H1 (cell line): Measurements from ENCODE around the gene SLC16A8. TPM values are rescaled to one million over a fixed set of nuclear protein-coding genes. Genes with fewer than 3 reads are reported as not detected.

ENCODE experiments used
- CTCF ChIA-PET: fragments of 300-600 bp; sonication (Branson Sonifier 250); formaldehyde crosslinking; loops from one replicate; lab custom pipeline; 2021; ENCODE audit not compliant: partially characterized antibody; lab: Charles Lee
- POLR2A ChIA-PET: fragments of 300-600 bp; sonication (Branson Sonifier 250); formaldehyde crosslinking; loops from one replicate; lab custom pipeline; 2021; ENCODE audit warnings: inconsistent platforms; ENCODE audit not compliant: partially characterized antibody; lab: Charles Lee
- DNase-seq, 2 experiments: peaks; one replicate each; pipeline versions ENCODE4 v3.0.0 to v3.0.0-alpha.2; 2010 to 2022; ENCODE audit warnings: low spot score in 2 of 2, low read depth in 1 of 2, mixed read lengths in 1 of 2
- FAIRE-seq: peaks from 2 replicates; lab custom pipeline; 2011; peaks lifted over from hg19 to GRCh38; lab: Jason Lieb, UNC
- H2AFZ ChIP-seq: 2 replicates; pipeline ENCODE4 v1.8.1; 2012; ENCODE audit warnings: low read length, inconsistent platforms
- H2AK5ac ChIP-seq: 2 replicates; pipeline ENCODE4 v1.6.1; 2013; ENCODE audit warnings: low read depth, low read length
- H2BK120ac ChIP-seq: replicated peaks from 2 replicates; pipeline ENCODE3; 2013; ENCODE audit warnings: low read depth, low read length, inconsistent platforms
- H2BK12ac ChIP-seq: 2 replicates; pipeline ENCODE4 v1.6.1; 2013; ENCODE audit warnings: low read depth, low read length
- H2BK15ac ChIP-seq: 2 replicates; pipeline ENCODE4 v1.6.1; 2013; ENCODE audit warnings: low read length
- H2BK20ac ChIP-seq: 2 replicates; pipeline ENCODE4 v1.6.1; 2013; ENCODE audit warnings: low read length
- H2BK5ac ChIP-seq: 2 replicates; pipeline ENCODE4 v1.6.1; 2013; ENCODE audit warnings: low read depth, low read length
- H3K14ac ChIP-seq: 2 replicates; pipeline ENCODE4 v1.6.1; 2013; ENCODE audit warnings: inconsistent platforms; ENCODE audit not compliant: insufficient read length
- H3K18ac ChIP-seq: 2 replicates; pipeline ENCODE4 v1.6.1; 2013; ENCODE audit warnings: low read length; ENCODE audit errors: extremely low read depth
- H3K23ac ChIP-seq: 2 replicates; pipeline ENCODE4 v1.6.1; 2013; ENCODE audit warnings: inconsistent platforms; ENCODE audit not compliant: insufficient read length
- H3K23me2 ChIP-seq: 2 replicates; pipeline ENCODE4 v1.6.1; 2013; ENCODE audit warnings: low read depth, low read length
- H3K27ac ChIP-seq: 2 replicates; pipeline ENCODE4 v1.6.1; 2011; ENCODE audit warnings: low read depth, low read length, inconsistent platforms
- H3K27me3 ChIP-seq, 4 experiments: replicated peaks in 1 of 4; 1 replicate in 1 of 4; 2 replicates in 3 of 4; pipeline versions ENCODE4 v1.6.1 to v1.8.1; 2011 to 2013; ENCODE audit warnings: low read length in 3 of 4, mild to moderate bottlenecking in 3 of 4, inconsistent platforms in 2 of 4, mixed read lengths in 2 of 4, moderate library complexity in 1 of 4; ENCODE audit not compliant: control insufficient read depth in 3 of 4, insufficient read depth in 3 of 4; ENCODE audit errors: extremely low read depth in 1 of 4
- H3K36me3 ChIP-seq, 4 experiments: 2 replicates each; pipeline versions ENCODE4 v1.6.1 to v1.8.1; 2011 to 2013; ENCODE audit warnings: mild to moderate bottlenecking in 4 of 4, low read length in 3 of 4, moderate library complexity in 2 of 4, control low read depth in 1 of 4, inconsistent platforms in 1 of 4; ENCODE audit not compliant: insufficient read depth in 4 of 4, control insufficient read depth in 2 of 4
- H3K4ac ChIP-seq: replicated peaks from 2 replicates; pipeline ENCODE3; 2013; ENCODE audit warnings: low read length, low read depth, mixed read lengths, inconsistent platforms; ENCODE audit not compliant: insufficient read length
- H3K4me1 ChIP-seq, 4 experiments: replicated peaks in 1 of 4; 1 replicate in 1 of 4; 2 replicates in 3 of 4; pipeline versions ENCODE4 v1.6.1 to v1.8.1; 2011 to 2013; ENCODE audit warnings: low read length in 3 of 4, inconsistent platforms in 2 of 4, mixed read lengths in 1 of 4; ENCODE audit not compliant: insufficient read depth in 4 of 4, control insufficient read depth in 3 of 4
- H3K4me2 ChIP-seq, 2 experiments: 2 replicates each; pipeline versions ENCODE4 v1.6.1 to v1.8.1; 2011 to 2013; ENCODE audit warnings: low read depth in 2 of 2, low read length in 2 of 2, control low read depth in 1 of 2, inconsistent platforms in 1 of 2, mild to moderate bottlenecking in 1 of 2; ENCODE audit not compliant: insufficient read depth in 1 of 2
- H3K4me3 ChIP-seq, 4 experiments: fragments of 200-600, 300-600 bp in 1 of 4; sonication (generic), shearing (Covaris generic), sonication (Bioruptor Twin) in 1 of 4; 2 replicates each; pipeline versions ENCODE4 v1.5.1 to v1.8.1; 2011 to 2016; ENCODE audit warnings: low read length in 4 of 4, low read depth in 3 of 4, control low read depth in 2 of 4, inconsistent platforms in 2 of 4, mild to moderate bottlenecking in 2 of 4, mixed read lengths in 1 of 4, moderate library complexity in 1 of 4; ENCODE audit not compliant: insufficient read depth in 2 of 4; ENCODE audit errors: extremely low read depth in 1 of 4
- H3K56ac ChIP-seq: replicated peaks from 2 replicates; pipeline ENCODE3; 2013; ENCODE audit warnings: low read depth, mild to moderate bottlenecking, mixed read lengths, low read length, inconsistent platforms; ENCODE audit not compliant: insufficient read length
- H3K79me1 ChIP-seq: 2 replicates; pipeline ENCODE4 v1.6.1; 2013; ENCODE audit warnings: low read depth, low read length, control low read depth
- H3K79me2 ChIP-seq, 2 experiments: 2 replicates each; pipeline versions ENCODE4 v1.6.1 to v1.8.1; 2012 to 2013; ENCODE audit warnings: low read length in 2 of 2, mild to moderate bottlenecking in 2 of 2, inconsistent platforms in 1 of 2; ENCODE audit not compliant: insufficient read depth in 2 of 2, control insufficient read depth in 1 of 2
- H3K9ac ChIP-seq, 4 experiments: replicated peaks in 1 of 4; 1 replicate in 1 of 4; 2 replicates in 3 of 4; pipeline versions ENCODE4 v1.6.1 to v1.8.1; 2011 to 2013; ENCODE audit warnings: low read depth in 3 of 4, low read length in 3 of 4, control low read depth in 2 of 4, mild to moderate bottlenecking in 2 of 4, moderate library complexity in 2 of 4, inconsistent platforms in 1 of 4; ENCODE audit errors: extremely low read depth in 1 of 4
- H3K9me3 ChIP-seq, 2 experiments: 2 replicates each; pipeline versions ENCODE4 v1.6.1 to v1.8.1; 2012 to 2013; ENCODE audit warnings: mild to moderate bottlenecking in 2 of 2, moderate library complexity in 2 of 2, control low read depth in 1 of 2, inconsistent platforms in 1 of 2, low read depth in 1 of 2, low read length in 1 of 2, mixed read lengths in 1 of 2; ENCODE audit not compliant: insufficient read depth in 2 of 2
- H4K20me1 ChIP-seq, 2 experiments: replicated peaks in 1 of 2; 2 replicates each; pipeline versions ENCODE3 to v1.8.1; 2011 to 2013; ENCODE audit warnings: inconsistent platforms in 2 of 2, low read length in 2 of 2, mild to moderate bottlenecking in 1 of 2; ENCODE audit not compliant: insufficient read depth in 2 of 2, control insufficient read depth in 1 of 2
- H4K5ac ChIP-seq: 2 replicates; pipeline ENCODE4 v1.6.1; 2013; ENCODE audit warnings: low read length, low read depth, mixed read lengths, inconsistent platforms; ENCODE audit not compliant: insufficient read length
- H4K8ac ChIP-seq: 2 replicates; pipeline ENCODE4 v1.8.0; 2013; ENCODE audit warnings: mild to moderate bottlenecking, moderate library complexity, low read length, inconsistent platforms; ENCODE audit not compliant: insufficient read depth; ENCODE audit errors: extremely low read depth
- H4K91ac ChIP-seq: replicated peaks from 2 replicates; pipeline ENCODE3; 2013; ENCODE audit warnings: low read length, mixed read lengths, inconsistent platforms; ENCODE audit not compliant: insufficient read length
- EGR1 ChIP-seq: IDR thresholded peaks from 2 replicates; pipeline ENCODE4 v1.6.1; 2011; ENCODE audit warnings: low read depth, low read length, borderline replicate concordance
- EZH2 ChIP-seq: fragments of 200-600 bp; sonication (generic); IDR thresholded peaks from 2 replicates; pipeline ENCODE4 v1.7.1; 2012; ENCODE audit warnings: low read depth, mild to moderate bottlenecking, moderate library complexity, low read length, inconsistent platforms; ENCODE audit not compliant: severe bottlenecking
- WGBS, 2 experiments: shearing (Covaris generic) in 1 of 2; methylation state at CpG; one replicate each; pipeline versions ENCODE4 v1.1.6 to v1.1.7; 2013 to 2015; ENCODE audit warnings: low lambda C conversion rate in 2 of 2, mixed read lengths in 2 of 2, inconsistent platforms in 1 of 2, low coverage in 1 of 2, missing lambda C conversion rate in 1 of 2; ENCODE audit not compliant: insufficient replicate concordance in 2 of 2, insufficient coverage in 1 of 2, insufficient read length in 1 of 2; ENCODE audit errors: extremely low coverage in 1 of 2, missing lambda C conversion rate in 1 of 2; 5-methylcytosine and 5-hydroxymethylcytosine counted together
- polyA plus RNA-seq, 7 experiments: library from polyadenylated mRNA; depleted of rRNA in 3 of 7; stranded (reverse) in 5 of 7; unstranded in 2 of 7; fragments of >200 nt in 5 of 7; fragments of 200-250 nt in 2 of 7; gene quantifications; 1 replicate in 5 of 7; 2 replicates in 1 of 7; 4 replicates in 1 of 7; pipeline versions ENCODE4 v1.2.1 to v1.2.3, GENCODE V29; 2011 to 2013; ENCODE audit warnings: missing spikeins in 2 of 7, mixed read lengths in 2 of 7
- total RNA-seq: library from RNA; stranded (reverse); fragmentation: NEBNext Ultra II Directional; extraction: Animal tissue kit (Norgen Biotek cat#: 25700); gene quantifications from 2 replicates; pipeline ENCODE4 v1.2.1, GENCODE V29; 2021

SLC16A8 gene
- total and polyA plus RNA-seq, 2 of the 8 experiments (the other 6 are each of a cell fraction or from before 2014, with no cell fraction given), result 0.70 TPM; not detected in 1

DNA sequence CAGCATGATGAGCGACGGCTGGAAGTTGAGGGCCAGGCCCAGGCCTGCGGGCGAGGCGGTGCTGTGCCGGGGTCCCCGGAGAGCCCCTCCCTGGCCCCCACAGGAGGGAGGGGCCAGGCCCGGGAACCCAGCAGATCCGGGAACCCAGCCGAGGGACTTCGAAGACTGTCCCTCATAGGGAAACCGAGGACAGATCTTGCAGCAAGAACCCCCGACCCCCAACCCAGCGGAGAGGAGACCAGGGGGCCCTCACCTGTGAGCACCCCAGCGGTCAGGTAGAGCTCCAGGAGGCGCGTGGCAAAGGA lies 2.4 kb downstream of the SLC16A8 start:
- WGBS, 2 experiments, result 47% methylated on average over 14 of the region's 17 CpGs; no CpG with 5 or more reads in 1 of the 2 experiments
- no peak overlapping the region for H3K4ac ChIP-seq
- no peaks in the 10 kb centered on the region for H3K79me2 ChIP-seq
- peaks cover 3% of the 10 kb centered on the region for H3K23me2 ChIP-seq
- TF ChIP-seq EZH2 (peak; percentile 49), EGR1 (no peak)
- H3K9me3 ChIP-seq, result no peaks in the 10 kb centered on the region
- H3K4me3 ChIP-seq, result peak overlapping the region; percentile 24 to 48 (median 30); a peak in 3 of 8 replicates
- H3K36me3 ChIP-seq, result no peaks in the 10 kb centered on the region
- no peak overlapping the region for H2AK5ac ChIP-seq
- H3K14ac ChIP-seq, result no peak overlapping the region
- H2BK120ac ChIP-seq, result no peak overlapping the region
- peak overlapping the region; percentile 66 to 80 for H3K4me2 ChIP-seq
- no peak for FAIRE-seq
- H2BK15ac ChIP-seq, result no peak overlapping the region
- no peak overlapping the region for H2BK12ac ChIP-seq
- H3K18ac ChIP-seq, result no peak overlapping the region
- no peak overlapping the region for H3K27ac ChIP-seq
- peaks cover 7 to 37% (median 33%) of the 10 kb centered on the region in 4 experiments for H3K27me3 ChIP-seq
- H4K20me1 ChIP-seq, result peaks cover 0 to 1% of the 10 kb centered on the region in 2 experiments
- no peak overlapping the region for H4K91ac ChIP-seq
- no peak overlapping the region for H4K5ac ChIP-seq
- ChIA-PET CTCF (interaction anchor here (0.9 to 2.0 kb wide), 6 partner anchors 13 to 63 kb away, joined by 3 to 11 read pairs (median 4); no protein-coding TSS in a partner anchor), POLR2A (interaction anchor here (0.9 to 1.4 kb wide), 3 partner anchors 9 to 15 kb away, joined by 3 to 6 read pairs (median 4); no protein-coding TSS in a partner anchor)
- H2BK20ac ChIP-seq, result no peak overlapping the region
- H3K9ac ChIP-seq, result no peak overlapping the region
- H3K56ac ChIP-seq, result no peak overlapping the region
- no peak overlapping the region for H2AFZ ChIP-seq
- H3K79me1 ChIP-seq, result no peaks in the 10 kb centered on the region
- H3K4me1 ChIP-seq, result peaks cover 0 to 25% (median 18%) of the 10 kb centered on the region in 4 experiments; a peak in 6 of 7 replicates
- no peak overlapping the region for H3K23ac ChIP-seq
- no peak for DNase-seq
- H2BK5ac ChIP-seq, result no peak overlapping the region
- peak overlapping the region; percentile 86 for H4K8ac ChIP-seq
